ENCODE data around the gene INSIG2.

Gene INSIG2

GRCh38 chr2:118102433-118103082, 14.3 kb downstream of the INSIG2 start:
- DNase-seq, result no peak

GRCh38 chr2:118103951-118104940, 16.0 kb downstream of the INSIG2 start:
- DNase-seq, result no peak

- DNase-seq, result no peak
Observed at GRCh38 chr2:118105497-118105896, 17.2 kb downstream of the INSIG2 start.

GRCh38 chr2:118106926-118107325, 18.7 kb downstream of the INSIG2 start:
- no peak for DNase-seq

GRCh38 chr2:118110310-118110709, 22.0 kb downstream of the INSIG2 start:
- DNase-seq, result no peak

- no peak for DNase-seq
Observed at GRCh38 chr2:118110991-118111390, 22.7 kb downstream of the INSIG2 start.

- no peak for DNase-seq
Observed at GRCh38 chr2:118112771-118113334, 24.6 kb downstream of the INSIG2 start.

GRCh38 chr2:118114863-118115262, 26.6 kb downstream of the INSIG2 start:
- no peak for DNase-seq

GRCh38 chr2:118115761-118116160, 27.5 kb downstream of the INSIG2 start:
- no peak for DNase-seq

- DNase-seq, result no peak
Observed at GRCh38 chr2:118118479-118118878, 30.2 kb downstream of the INSIG2 start.

GRCh38 chr2:118119158-118119727, 31.0 kb downstream of the INSIG2 start:
- no peak for DNase-seq

- DNase-seq, result no peak
Observed at GRCh38 chr2:118119761-118120400, 31.6 kb downstream of the INSIG2 start.

GRCh38 chr2:118120401-118120780, 32.1 kb downstream of the INSIG2 start:
- DNase-seq, result no peak

GRCh38 chr2:118121101-118121500, 32.8 kb downstream of the INSIG2 start:
- no peak for DNase-seq

GRCh38 chr2:118121986-118122524, 33.8 kb downstream of the INSIG2 start:
- no peak for DNase-seq

GRCh38 chr2:118122594-118123281, 34.5 kb downstream of the INSIG2 start:
- DNase-seq, result no peak

GRCh38 chr2:118123561-118124232, 35.4 kb downstream of the INSIG2 start:
- no peak for DNase-seq

GRCh38 chr2:118124288-118124891, 36.1 kb downstream of the INSIG2 start:
- no peak for DNase-seq

- DNase-seq, result no peak
Observed at GRCh38 chr2:118127250-118127649, 39.0 kb downstream of the INSIG2 start.

GRCh38 chr2:118128826-118129225, 40.6 kb downstream of the INSIG2 start:
- DNase-seq, result no peak

GRCh38 chr2:118130385-118130784, 42.1 kb downstream of the INSIG2 start:
- no peak for DNase-seq

Measured in retina (tissue), 1 donor.